Smooth muscle cell (in vitro differentiated cells): ENCODE results near the gene NCEH1. TPM values are rescaled to one million over a fixed set of nuclear protein-coding genes. Genes with fewer than 3 reads are reported as not detected.

Experiments used
- DNase-seq: peaks from one replicate; lab custom pipeline; 2025; ENCODE audit not compliant: unreplicated experiment; lab: John Stamatoyannopoulos, UW
- H2AFZ ChIP-seq: fragments of 200-600 bp; sonication (generic); 2 replicates; pipeline ENCODE4 v1.6.0; 2016; ENCODE audit warnings: antibody characterized with exemption, low read depth, mild to moderate bottlenecking
- H3F3A ChIP-seq: fragments of 200-600 bp; sonication (generic); 2 replicates; pipeline ENCODE4 v1.6.0; 2017; ENCODE audit warnings: antibody characterized with exemption, low read depth
- H3K27ac ChIP-seq: fragments of 200-600 bp; sonication (generic); 2 replicates; pipeline ENCODE4 v1.5.1; 2016; ENCODE audit warnings: low read depth, mild to moderate bottlenecking
- H3K27me3 ChIP-seq: fragments of 200-600 bp; sonication (generic); 2 replicates; pipeline ENCODE4 v1.6.1; 2016; ENCODE audit warnings: low read depth, mild to moderate bottlenecking
- H3K36me3 ChIP-seq: fragments of 200-600 bp; sonication (generic); 2 replicates; pipeline ENCODE4 v1.5.1; 2016; ENCODE audit warnings: low read depth
- H3K4me1 ChIP-seq: fragments of 200-600 bp; sonication (generic); 2 replicates; pipeline ENCODE4 v1.5.1; 2016; ENCODE audit warnings: low read depth
- H3K4me2 ChIP-seq: fragments of 200-600 bp; sonication (generic); 2 replicates; pipeline ENCODE4 v1.6.0; 2016; ENCODE audit warnings: mild to moderate bottlenecking
- H3K4me3 ChIP-seq: fragments of 200-600 bp; sonication (generic); 2 replicates; pipeline ENCODE4 v1.5.1; 2016; ENCODE audit warnings: mild to moderate bottlenecking
- H3K79me2 ChIP-seq: fragments of 200-600 bp; sonication (generic); 2 replicates; pipeline ENCODE4 v1.6.0; 2016; ENCODE audit warnings: low read depth, mild to moderate bottlenecking
- H3K9ac ChIP-seq: fragments of 200-600 bp; sonication (generic); 2 replicates; pipeline ENCODE4 v1.6.0; 2016; ENCODE audit warnings: low read depth
- H3K9me3 ChIP-seq: fragments of 200-600 bp; sonication (generic); replicated peaks from 2 replicates; pipeline ENCODE4 v1.5.1; 2016; ENCODE audit warnings: low read depth
- H4K20me1 ChIP-seq: fragments of 200-600 bp; sonication (generic); 2 replicates; pipeline ENCODE4 v1.6.0; 2016; ENCODE audit warnings: low read depth
- WGBS: methylation state at CpG from one replicate; pipeline ENCODE4 v1.1.7; 2016; ENCODE audit warnings: low lambda C conversion rate; 5-methylcytosine and 5-hydroxymethylcytosine counted together
- polyA plus RNA-seq: library from polyadenylated mRNA; unstranded; fragments of >200 nt; fragmentation: Nextera tagmentation; extraction: Ambion mirVana; gene quantifications from 2 replicates; pipeline ENCODE4 v1.2.1, GENCODE V29; 2016
- total RNA-seq: library from RNA; depleted of rRNA; stranded (reverse); fragments of >200 nt; gene quantifications from 2 replicates; pipeline ENCODE4 v1.2.3, GENCODE V29; 2014
- TF ChIP-seq, protein P1 (sequence below): fragments of 200-600 bp; sonication (generic); IDR thresholded peaks from 2 replicates; pipeline ENCODE4 v1.5.1; 2017; ENCODE audit warnings: borderline replicate concordance, mild to moderate bottlenecking, antibody characterized with exemption; ENCODE audit not compliant: insufficient read depth, poor library complexity, severe bottlenecking

Gene NCEH1
- total and polyA plus RNA-seq, 2 experiments from 2014 or later: 1.9 to 5.3 TPM

DNA sequence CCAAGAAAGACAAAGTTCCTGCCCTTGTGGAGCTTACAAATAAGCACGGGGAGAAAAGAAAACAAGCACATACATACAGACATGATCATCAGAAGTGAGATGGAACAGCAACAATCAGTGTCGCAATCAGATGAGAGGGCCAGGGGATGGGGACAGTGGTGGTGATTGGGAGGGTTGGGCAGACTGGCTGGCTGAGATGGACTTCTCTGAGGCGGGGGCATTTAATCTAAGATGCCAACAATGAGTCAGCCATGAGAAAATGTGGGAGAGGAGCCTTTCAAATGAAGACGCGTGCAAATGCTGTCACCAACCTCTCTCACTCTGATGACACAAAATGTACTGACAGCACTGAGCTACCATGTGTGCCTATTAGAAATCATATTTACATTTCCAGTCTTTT, 81.4 kb downstream of the NCEH1 start:
- 71% methylated on average over 5 of the region's 5 CpGs for WGBS
- no peak overlapping the region for H3K4me3 ChIP-seq
- H3K4me1 ChIP-seq: no peaks in the 10 kb centered on the region
- H2AFZ ChIP-seq: no peak overlapping the region
- TF ChIP-seq, protein P1, sequence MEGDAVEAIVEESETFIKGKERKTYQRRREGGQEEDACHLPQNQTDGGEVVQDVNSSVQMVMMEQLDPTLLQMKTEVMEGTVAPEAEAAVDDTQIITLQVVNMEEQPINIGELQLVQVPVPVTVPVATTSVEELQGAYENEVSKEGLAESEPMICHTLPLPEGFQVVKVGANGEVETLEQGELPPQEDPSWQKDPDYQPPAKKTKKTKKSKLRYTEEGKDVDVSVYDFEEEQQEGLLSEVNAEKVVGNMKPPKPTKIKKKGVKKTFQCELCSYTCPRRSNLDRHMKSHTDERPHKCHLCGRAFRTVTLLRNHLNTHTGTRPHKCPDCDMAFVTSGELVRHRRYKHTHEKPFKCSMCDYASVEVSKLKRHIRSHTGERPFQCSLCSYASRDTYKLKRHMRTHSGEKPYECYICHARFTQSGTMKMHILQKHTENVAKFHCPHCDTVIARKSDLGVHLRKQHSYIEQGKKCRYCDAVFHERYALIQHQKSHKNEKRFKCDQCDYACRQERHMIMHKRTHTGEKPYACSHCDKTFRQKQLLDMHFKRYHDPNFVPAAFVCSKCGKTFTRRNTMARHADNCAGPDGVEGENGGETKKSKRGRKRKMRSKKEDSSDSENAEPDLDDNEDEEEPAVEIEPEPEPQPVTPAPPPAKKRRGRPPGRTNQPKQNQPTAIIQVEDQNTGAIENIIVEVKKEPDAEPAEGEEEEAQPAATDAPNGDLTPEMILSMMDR: no peak
- H3K9ac ChIP-seq: no peak overlapping the region
- H4K20me1 ChIP-seq: no peaks in the 10 kb centered on the region
- H3K9me3 ChIP-seq: no peaks in the 10 kb centered on the region
- H3K4me2 ChIP-seq: no peak overlapping the region
- DNase-seq: no peak
- no peaks in the 10 kb centered on the region for H3K36me3 ChIP-seq
- H3K27me3 ChIP-seq: no peaks in the 10 kb centered on the region
- no peaks in the 10 kb centered on the region for H3K79me2 ChIP-seq
- H3K27ac ChIP-seq: no peak overlapping the region
- H3F3A ChIP-seq: no peaks in the 10 kb centered on the region

DNA sequence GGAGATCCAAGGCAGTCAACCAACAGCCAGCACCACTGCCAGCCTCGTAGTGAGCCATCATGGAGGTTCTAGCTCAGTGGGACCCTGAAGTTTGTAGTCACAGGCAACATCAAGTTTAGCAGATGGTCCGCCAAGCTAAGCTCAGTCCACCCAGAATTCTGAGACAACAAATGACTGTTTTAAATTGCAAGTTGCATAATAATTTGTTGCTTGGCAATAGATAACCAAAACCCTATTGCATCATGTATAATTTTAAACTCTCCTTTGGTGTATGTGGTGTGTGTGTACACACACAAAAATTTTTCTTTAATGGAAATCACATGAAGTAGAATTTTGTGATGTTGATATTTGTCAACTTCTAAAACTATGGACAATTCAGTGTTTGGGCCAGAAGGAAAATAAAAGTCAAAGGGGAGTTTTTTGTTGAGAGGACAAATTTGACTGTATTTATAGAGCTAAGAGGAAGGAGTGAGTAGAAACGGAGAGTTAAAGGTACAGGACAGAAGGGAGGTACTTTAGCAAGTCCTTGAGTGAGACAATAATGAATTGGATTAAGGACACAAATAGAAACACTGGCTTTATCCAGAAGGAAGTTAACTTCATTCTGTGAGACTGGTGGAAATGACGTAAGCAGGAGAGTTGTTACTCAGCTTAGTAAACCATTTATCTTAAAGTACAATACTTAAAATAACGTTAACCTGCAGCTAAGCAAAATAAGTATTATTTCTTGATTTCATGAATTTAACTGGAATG, 83.6 kb downstream of the NCEH1 start:
- WGBS: 86% methylated on average over 5 of the region's 5 CpGs
- Histone ChIP-seq H3K9ac (no peak overlapping the region), H3K27me3 (no peaks in the 10 kb centered on the region), H4K20me1 (no peaks in the 10 kb centered on the region), H3K27ac (no peak overlapping the region), H3F3A (no peaks in the 10 kb centered on the region), H3K4me2 (no peak overlapping the region), H2AFZ (no peak overlapping the region), H3K4me1 (no peaks in the 10 kb centered on the region), H3K4me3 (no peak overlapping the region), H3K36me3 (no peaks in the 10 kb centered on the region), H3K79me2 (no peaks in the 10 kb centered on the region), H3K9me3 (no peaks in the 10 kb centered on the region)
- TF ChIP-seq, protein P1: no peak
- no peak for DNase-seq

DNA sequence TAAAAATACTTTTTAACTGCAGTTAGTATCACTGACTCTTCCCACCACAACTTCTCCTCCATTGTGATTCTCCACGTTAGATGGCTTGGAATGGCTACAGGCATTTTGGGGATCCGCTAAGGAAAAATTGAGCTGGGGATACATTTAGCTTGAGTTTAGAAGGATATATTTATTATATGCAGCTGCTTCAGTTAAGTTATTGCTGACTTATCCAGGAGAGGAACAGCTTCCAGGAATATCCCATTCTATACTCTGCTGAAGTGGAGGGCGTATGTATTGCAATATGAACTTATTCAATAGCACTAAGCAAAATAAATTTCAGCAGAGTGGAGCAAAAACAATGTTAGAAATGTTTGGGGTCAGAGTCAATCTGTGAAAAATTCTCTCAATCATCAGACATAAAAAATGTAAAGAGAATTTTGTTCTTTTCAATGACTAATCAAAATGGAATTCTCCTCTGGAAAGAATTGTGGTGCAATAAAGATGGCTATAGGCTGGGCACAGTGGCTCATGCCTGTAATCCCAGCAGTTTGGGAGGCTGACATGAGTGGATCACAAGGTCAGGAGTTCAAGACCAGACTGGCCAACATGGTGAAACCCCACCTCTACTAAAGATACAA, 84.7 kb downstream of the NCEH1 start:
- Histone ChIP-seq H3F3A (no peaks in the 10 kb centered on the region), H3K9me3 (no peaks in the 10 kb centered on the region), H3K9ac (no peak overlapping the region), H3K79me2 (no peaks in the 10 kb centered on the region), H3K4me3 (no peak overlapping the region), H3K27me3 (no peaks in the 10 kb centered on the region), H3K4me2 (no peak overlapping the region), H3K27ac (no peak overlapping the region), H4K20me1 (no peaks in the 10 kb centered on the region), H2AFZ (no peak overlapping the region), H3K36me3 (no peaks in the 10 kb centered on the region), H3K4me1 (no peaks in the 10 kb centered on the region)
- 64% methylated on average over 3 of the region's 3 CpGs for WGBS
- TF ChIP-seq, protein P1: no peak
- DNase-seq: no peak
